Suprapubic skin (tissue), 4 donors: Measurements from ENCODE around the gene SLCO3A1. TPM values are rescaled to one million over a fixed set of nuclear protein-coding genes. Genes with fewer than 3 reads are reported as not detected.

Experiments used
- DNase-seq, 2 donors: peaks; one replicate each; pipeline ENCODE4 v3.0.0-alpha.2; 2019; ENCODE audit warnings: low spot score in 2 of 2
- H3K27ac ChIP-seq: fragments of 200-600 bp; sonication (generic); one replicate; pipeline ENCODE4 v1.5.1; 2019
- H3K27me3 ChIP-seq: fragments of 200-600 bp; sonication (generic); one replicate; pipeline ENCODE4 v1.5.1; 2019
- H3K36me3 ChIP-seq: fragments of 200-600 bp; sonication (generic); one replicate; pipeline ENCODE4 v1.5.1; 2019
- H3K4me1 ChIP-seq: fragments of 200-600 bp; sonication (generic); one replicate; pipeline ENCODE4 v1.5.1; 2019
- H3K4me3 ChIP-seq: fragments of 200-600 bp; sonication (generic); one replicate; pipeline ENCODE4 v1.5.1; 2019; ENCODE audit warnings: mild to moderate bottlenecking
- H3K9me3 ChIP-seq: fragments of 200-600 bp; sonication (generic); one replicate; pipeline ENCODE4 v1.5.1; 2019
- CTCF ChIP-seq, 2 donors: fragments of 200-600 bp in 1 of 2; fragments of 450-650 bp in 1 of 2; sonication (generic) in 1 of 2; IDR thresholded peaks; one replicate each; pipeline ENCODE4 v1.5.1; 2016 to 2019; ENCODE audit warnings: antibody characterized with exemption in 2 of 2, mild to moderate bottlenecking in 1 of 2, moderate library complexity in 1 of 2
- EP300 ChIP-seq: sonication (generic); formaldehyde crosslinking; IDR thresholded peaks from one replicate; pipeline ENCODE4 v1.6.1; 2017; ENCODE audit warnings: antibody characterized with exemption
- POLR2A ChIP-seq, 2 donors: fragments of 450-650 bp; IDR thresholded peaks; one replicate each; pipeline ENCODE4 v1.6.1; 2017; ENCODE audit warnings: antibody characterized with exemption in 2 of 2, mild to moderate bottlenecking in 2 of 2, moderate library complexity in 2 of 2
- POLR2AphosphoS5 ChIP-seq, 3 donors: sonication (generic); formaldehyde crosslinking; IDR thresholded peaks; one replicate each; pipeline ENCODE4 v1.6.1; 2017; ENCODE audit warnings: antibody characterized with exemption in 3 of 3
- WGBS: methylation state at CpG from one replicate; pipeline ENCODE4 v1.1.5; 2018; 5-methylcytosine and 5-hydroxymethylcytosine counted together
- total RNA-seq, 4 donors: library from RNA; depleted of rRNA; stranded (reverse); fragments of >200 nt; gene quantifications; one replicate each; pipeline ENCODE4 v1.1.0, GENCODE V29; 2016

Gene SLCO3A1
- total RNA-seq, 4 donors from 2014 or later = 29.0 to 131 (median 44.6) TPM

GRCh38 chr15:91898843-91899242, 45.3 kb downstream of the SLCO3A1 start:
- no peaks in the 10 kb centered on the region for H3K27me3 ChIP-seq
- DNase-seq = no peak

GRCh38 chr15:91904942-91905341, 51.4 kb downstream of the SLCO3A1 start:
- no peaks in the 10 kb centered on the region for H3K27me3 ChIP-seq
- no peak overlapping the region for H3K4me3 ChIP-seq
- H3K36me3 ChIP-seq = no peaks in the 10 kb centered on the region
- DNase-seq = no peak
- WGBS = 98% methylated on average over 1 of the region's 1 CpG
- H3K27ac ChIP-seq = no peak overlapping the region
- no peak for TF ChIP-seq EP300
- TF ChIP-seq POLR2A (IDR thresholded peaks at IDR 0.05) = no peak
- no peak for TF ChIP-seq CTCF (IDR thresholded peaks at IDR 0.05)
- no peak for TF ChIP-seq POLR2AphosphoS5 (IDR thresholded peaks at IDR 0.05)
- H3K4me1 ChIP-seq = no peaks in the 10 kb centered on the region
- H3K9me3 ChIP-seq = no peaks in the 10 kb centered on the region

More at GRCh38 chr15:91898843-91899242, 45.3 kb downstream of the SLCO3A1 start:
- Histone ChIP-seq H3K36me3 (no peaks in the 10 kb centered on the region), H3K4me3 (no peak overlapping the region), H3K4me1 (peaks cover 41% of the 10 kb centered on the region), H3K9me3 (no peaks in the 10 kb centered on the region), H3K27ac (no peak overlapping the region)
- no peak for TF ChIP-seq CTCF (IDR thresholded peaks at IDR 0.05)
- no peak for TF ChIP-seq POLR2A (IDR thresholded peaks at IDR 0.05)
- TF ChIP-seq POLR2AphosphoS5 (IDR thresholded peaks at IDR 0.05) = no peak
- no peak for TF ChIP-seq EP300
- WGBS = 97% methylated on average over 3 of the region's 3 CpGs

- WGBS = 65% methylated on average over 3 of the region's 3 CpGs
- no peaks in the 10 kb centered on the region for H3K9me3 ChIP-seq
- H3K27ac ChIP-seq = no peak overlapping the region
- H3K4me1 ChIP-seq = peaks cover 14% of the 10 kb centered on the region
- no peak for TF ChIP-seq EP300
- no peak for TF ChIP-seq CTCF (IDR thresholded peaks at IDR 0.05)
- TF ChIP-seq POLR2AphosphoS5 (IDR thresholded peaks at IDR 0.05) = no peak
- no peak for TF ChIP-seq POLR2A (IDR thresholded peaks at IDR 0.05)
- no peaks in the 10 kb centered on the region for H3K27me3 ChIP-seq
- no peak overlapping the region for H3K4me3 ChIP-seq
- no peak for DNase-seq
- no peaks in the 10 kb centered on the region for H3K36me3 ChIP-seq
Measured at GRCh38 chr15:91908391-91908790, 54.9 kb downstream of the SLCO3A1 start.

GRCh38 chr15:91909111-91909510, 55.6 kb downstream of the SLCO3A1 start:
- WGBS = 100% methylated on average over 2 of the region's 2 CpGs
- H3K4me3 ChIP-seq = no peak overlapping the region
- no peaks in the 10 kb centered on the region for H3K27me3 ChIP-seq
- no peak for DNase-seq
- no peaks in the 10 kb centered on the region for H3K9me3 ChIP-seq
- H3K36me3 ChIP-seq = no peaks in the 10 kb centered on the region
- H3K27ac ChIP-seq = no peak overlapping the region
- peaks cover 21% of the 10 kb centered on the region for H3K4me1 ChIP-seq
- TF ChIP-seq EP300 (no peak), POLR2AphosphoS5 (IDR thresholded peaks at IDR 0.05) (no peak), CTCF (IDR thresholded peaks at IDR 0.05) (no peak), POLR2A (IDR thresholded peaks at IDR 0.05) (no peak)

GRCh38 chr15:91909574-91909973, 56.1 kb downstream of the SLCO3A1 start:
- Histone ChIP-seq H3K27me3 (no peaks in the 10 kb centered on the region), H3K27ac (no peak overlapping the region), H3K9me3 (no peaks in the 10 kb centered on the region), H3K4me3 (no peak overlapping the region), H3K4me1 (peaks cover 23% of the 10 kb centered on the region), H3K36me3 (no peaks in the 10 kb centered on the region)
- 82% methylated on average over 7 of the region's 7 CpGs for WGBS
- TF ChIP-seq CTCF (IDR thresholded peaks at IDR 0.05) (no peak), EP300 (no peak), POLR2AphosphoS5 (IDR thresholded peaks at IDR 0.05) (no peak), POLR2A (IDR thresholded peaks at IDR 0.05) (no peak)
- no peak for DNase-seq
